HG03354 (cell line): ENCODE results near the gene LHPP.

ENCODE experiments used
- ATAC-seq: cut with Tn5 transposase; IDR thresholded peaks from one replicate; pipeline ENCODE4 v1.9.1; 2021; ENCODE audit warnings: mild to moderate bottlenecking; ENCODE audit not compliant: unreplicated experiment, poor library complexity, severe bottlenecking

LHPP gene

GRCh38 chr10:124446830-124447750 lies 14.5 kb upstream of the LHPP start:
- ATAC-seq = no peak

GRCh38 chr10:124447751-124448466 lies 13.7 kb upstream of the LHPP start:
- no peak for ATAC-seq

GRCh38 chr10:124448696-124449169 lies 12.9 kb upstream of the LHPP start:
- ATAC-seq = no peak

- ATAC-seq = no peak
These were observed 12.2 kb upstream of the LHPP start for GRCh38 chr10:124449170-124450011.

DNA sequence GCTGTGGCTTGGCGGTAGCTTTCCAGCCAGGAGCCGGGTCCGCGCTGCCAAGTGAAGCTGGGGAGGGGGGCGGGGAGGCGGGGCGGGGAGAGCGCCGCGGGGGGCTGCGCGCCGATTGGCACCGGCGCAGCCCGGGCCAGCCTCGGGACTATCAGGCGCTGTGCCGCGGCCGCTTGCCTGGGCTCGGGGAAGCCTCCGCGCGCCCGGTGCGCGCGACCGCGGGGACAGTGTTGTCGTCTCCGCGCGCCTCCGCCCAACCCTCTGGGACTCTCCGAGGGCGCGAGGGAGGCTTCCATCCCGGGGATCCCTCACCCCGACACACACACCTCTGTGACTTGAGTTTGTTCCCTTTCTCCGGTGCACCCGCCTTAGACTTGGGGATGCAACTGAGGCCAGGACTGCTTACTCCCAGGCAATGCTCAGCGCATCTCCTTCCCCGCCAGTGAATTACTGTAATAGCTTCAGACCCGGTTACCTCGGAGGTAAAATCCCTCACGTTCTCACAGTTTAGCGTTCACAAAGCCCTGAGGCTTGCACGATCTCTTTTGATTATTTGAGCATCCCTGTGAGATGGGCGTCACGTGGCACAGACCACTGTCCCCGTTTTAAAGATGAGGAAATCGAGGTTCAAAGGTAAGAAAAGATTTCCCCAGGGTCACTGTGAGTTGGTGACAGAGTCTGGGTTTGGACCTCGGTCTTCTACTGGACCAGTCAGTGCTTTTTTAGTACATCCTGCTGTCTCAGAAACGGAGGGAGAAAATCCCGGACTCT lies 11.4 kb upstream of the LHPP start, which contains the start of gene NKX1-2:
TSS of gene NKX1-2 (minus strand) at position 24 of the 771 bp plus-strand sequence. CDS start 92 bp downstream, outside the sequence.
- ATAC-seq = no peak

DNA sequence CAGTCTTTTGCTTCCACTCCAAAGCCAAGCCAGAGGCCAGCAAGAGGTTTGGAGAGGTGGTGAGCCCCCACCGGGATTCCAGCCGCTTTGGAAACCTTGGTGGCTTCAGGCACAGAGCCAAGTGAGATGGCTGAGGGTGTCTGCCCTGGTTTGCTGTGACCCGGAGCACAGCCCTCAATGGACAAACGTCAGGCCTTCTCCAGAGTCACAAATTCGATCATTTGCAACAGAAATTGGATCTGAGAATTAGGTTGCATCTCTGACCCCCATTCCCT lies 10.9 kb upstream of the LHPP start:
- ATAC-seq = no peak

DNA sequence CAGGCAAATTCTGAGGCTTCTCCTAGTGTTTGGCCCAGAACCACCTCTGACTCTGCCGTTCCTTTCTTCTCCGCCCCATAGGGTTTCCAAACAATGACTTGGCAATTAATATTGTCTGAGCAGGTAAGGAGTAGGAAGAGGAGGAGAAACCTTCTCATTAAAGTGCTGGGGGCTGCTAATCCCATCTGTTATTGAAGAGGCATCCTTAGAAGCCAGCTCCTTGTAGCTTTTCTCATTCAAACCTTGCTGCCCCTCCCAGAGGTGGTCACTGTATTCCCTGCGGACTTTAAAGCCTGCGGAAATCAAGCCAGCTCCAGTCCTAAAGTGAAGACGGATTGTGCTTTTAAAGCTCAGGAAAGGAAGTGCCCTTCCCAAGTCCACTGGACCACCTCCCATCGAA lies 10.3 kb upstream of the LHPP start:
- ATAC-seq = no peak

GRCh38 chr10:124453960-124454610 lies 7.5 kb upstream of the LHPP start:
- ATAC-seq = no peak

DNA sequence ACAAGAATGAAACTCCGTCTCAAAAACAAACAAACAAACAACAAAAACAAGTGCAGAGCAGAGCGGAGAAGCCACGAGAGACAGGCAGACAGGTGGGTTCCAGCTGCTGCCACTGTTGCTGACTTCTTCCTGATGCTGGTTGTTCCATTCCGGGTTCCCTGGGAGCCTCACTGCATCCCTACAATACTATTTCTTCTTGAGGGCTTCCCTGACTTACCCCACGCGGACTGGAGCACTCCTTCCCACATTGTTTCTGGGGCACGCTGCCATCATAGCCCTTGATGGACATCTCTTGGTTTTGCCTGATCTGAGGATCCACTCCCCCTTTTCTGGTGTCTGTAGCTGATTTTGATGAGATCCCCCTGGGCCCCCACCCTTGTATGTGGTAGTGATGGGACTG lies 6.2 kb upstream of the LHPP start:
- no peak for ATAC-seq

DNA sequence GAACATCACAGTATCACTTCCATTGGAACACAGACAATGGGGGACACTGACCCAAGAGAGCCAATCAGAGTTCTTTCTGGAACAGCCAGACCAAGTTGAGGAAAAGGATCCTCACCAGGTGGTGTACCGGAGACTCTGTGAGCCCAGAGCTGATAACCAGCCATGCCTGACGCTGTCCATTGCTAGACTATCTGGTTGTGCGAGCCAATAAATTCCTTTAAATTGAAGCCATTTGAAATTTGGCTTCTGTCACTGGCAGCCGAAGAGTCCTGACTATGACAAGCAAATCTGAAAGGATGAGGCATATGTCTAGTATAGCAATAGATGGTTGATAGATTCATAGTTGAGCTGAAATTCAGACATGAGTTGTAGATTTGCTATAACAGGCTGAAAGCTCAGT lies 3.1 kb upstream of the LHPP start:
- ATAC-seq = no peak

DNA sequence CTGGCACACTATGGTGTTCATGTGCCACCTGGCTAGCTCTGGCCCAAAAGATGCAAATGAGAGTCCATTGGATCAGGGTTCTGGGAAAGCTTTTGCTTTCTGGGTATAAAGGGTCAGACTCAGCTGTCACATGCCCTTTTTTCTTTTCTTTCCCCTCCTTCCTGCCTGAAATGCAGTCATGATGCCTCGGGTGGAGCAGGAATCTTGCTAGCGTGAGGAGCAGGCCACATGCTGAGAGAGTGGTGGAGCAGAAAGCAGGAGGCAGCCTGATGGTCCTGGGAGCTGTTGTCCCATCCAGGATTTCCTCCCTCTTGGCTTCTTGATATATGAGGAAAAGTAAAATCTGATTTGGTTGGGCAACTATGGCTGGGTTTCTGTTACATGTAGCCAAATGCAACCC lies 2.7 kb upstream of the LHPP start:
- ATAC-seq = no peak

GRCh38 chr10:124459395-124459794 lies 2.2 kb upstream of the LHPP start:
- ATAC-seq = no peak

DNA sequence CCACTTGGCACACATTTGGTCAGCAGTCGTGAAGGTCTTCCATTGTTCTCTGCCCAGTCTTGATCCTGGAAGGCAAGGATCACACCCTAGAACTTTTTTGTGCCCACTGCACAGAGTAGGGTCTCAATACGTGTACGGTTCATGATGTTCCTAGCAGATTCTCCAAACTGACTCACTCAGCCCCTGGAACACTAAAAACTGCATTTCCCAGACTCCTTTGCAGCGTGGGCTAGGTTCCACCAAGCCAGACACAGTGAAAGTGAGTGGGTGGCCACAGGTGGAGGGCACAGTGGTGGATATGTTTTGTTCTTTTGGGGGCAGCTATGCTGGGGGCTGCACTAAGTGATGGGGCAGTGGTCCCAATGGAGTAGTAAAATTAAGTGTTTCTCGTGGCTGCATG lies 1.5 kb upstream of the LHPP start:
- ATAC-seq = no peak

DNA sequence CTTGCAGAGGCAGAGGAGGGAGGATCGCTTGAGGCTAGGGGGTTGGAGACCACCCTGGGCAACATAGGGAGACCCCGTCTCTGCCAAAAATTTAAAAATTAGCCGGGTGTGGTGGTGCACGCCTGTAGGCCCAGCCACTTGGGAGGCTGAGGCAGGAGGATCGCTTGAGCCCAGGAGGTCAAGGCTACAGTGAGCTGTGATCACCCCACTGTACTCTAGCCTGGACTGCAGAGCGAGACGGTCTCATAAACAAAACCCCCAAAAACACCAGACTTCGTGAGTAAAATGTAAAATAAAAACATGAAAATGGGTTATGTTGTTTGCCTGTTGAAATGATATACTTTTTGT lies 699 bp downstream of the LHPP start:
- ATAC-seq = no peak

GRCh38 chr10:124464028-124464965 lies 2.7 kb downstream of the LHPP start:
- no peak for ATAC-seq

DNA sequence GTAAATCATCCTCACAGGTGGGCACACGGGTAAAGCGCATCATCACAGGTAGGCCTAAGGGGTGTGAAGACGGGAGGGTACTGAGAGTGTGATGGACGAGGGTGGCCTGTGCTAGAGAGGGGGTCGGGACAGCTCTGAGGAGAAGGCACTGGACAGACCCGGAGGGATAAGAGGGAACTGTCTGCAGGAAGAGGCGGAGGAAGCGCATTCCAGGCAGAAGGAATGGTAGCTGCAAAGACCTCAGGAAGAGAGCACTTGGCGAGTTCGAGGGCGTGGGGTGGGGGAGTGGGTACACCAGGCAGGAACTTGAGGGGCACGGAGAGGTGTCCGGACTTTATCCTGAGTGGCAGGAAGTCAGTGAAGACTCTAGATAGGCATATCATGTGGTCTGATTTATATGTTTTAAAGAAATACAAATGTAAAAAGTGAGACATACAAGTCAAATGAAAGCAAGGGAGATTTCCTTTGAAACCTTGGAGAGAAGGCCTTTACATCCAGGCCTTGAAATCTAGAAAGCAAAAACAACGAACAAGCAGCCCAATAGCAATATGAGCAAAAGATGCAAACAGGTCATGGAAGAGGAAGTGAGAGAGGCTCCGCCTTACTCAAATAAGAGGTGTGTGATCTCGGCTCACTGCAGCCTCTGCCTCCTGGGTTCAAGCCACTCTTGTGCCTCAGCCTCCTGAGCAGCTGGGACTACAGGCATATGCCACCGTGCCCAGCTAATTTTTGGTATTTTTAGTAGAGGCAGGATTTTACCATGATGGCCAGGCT lies 3.6 kb downstream of the LHPP start:
- peak; percentile 37 for ATAC-seq

DNA sequence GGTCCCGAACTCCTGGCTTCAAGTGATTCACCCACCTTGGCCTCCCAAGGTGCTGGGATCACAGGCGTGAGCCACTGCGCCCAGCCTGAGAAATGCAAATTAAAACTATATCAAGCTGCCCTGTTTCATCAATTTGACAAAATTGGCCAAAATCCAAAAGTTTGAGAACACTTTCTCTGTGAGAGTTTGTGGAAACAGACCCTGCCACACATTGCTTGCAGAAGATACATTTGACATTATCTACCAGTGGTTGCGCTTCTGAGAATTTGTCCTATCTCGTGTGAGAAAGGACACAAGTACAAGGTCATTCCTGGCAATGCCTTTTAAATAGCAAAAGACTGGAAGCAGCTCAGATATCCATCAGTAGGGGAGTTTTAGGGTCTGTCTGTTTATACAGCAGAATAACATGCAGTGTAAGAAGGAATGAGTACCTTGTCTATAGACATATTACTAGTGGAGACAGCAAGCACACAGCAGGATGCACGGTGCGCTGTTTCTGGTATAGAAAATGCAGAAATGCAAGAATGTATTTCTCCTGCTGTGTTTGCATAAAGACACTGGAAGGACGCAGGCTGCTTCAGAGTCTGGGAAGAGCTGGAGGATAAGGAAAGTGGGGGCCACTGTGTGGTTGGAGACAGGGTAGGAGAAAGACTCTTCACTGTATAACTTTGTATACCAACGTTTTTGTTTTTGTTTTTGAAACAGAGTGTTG lies 4.3 kb downstream of the LHPP start:
- no peak for ATAC-seq
